Colonic mucosa (tissue), 4 donors: ENCODE measurements around the gene ASCL5. TPM values are rescaled to one million over a fixed set of nuclear protein-coding genes. Genes with fewer than 3 reads are reported as not detected.
A peak's percentile ranks its signal among the peaks of the same experiment; 100 is the strongest.

Experiments
- DNase-seq: peaks from one replicate; pipeline ENCODE4 v3.0.0-alpha.2; 2020
- H3K27ac ChIP-seq: fragments of 200-600 bp; one replicate; pipeline ENCODE4 v1.8.0; 2021
- H3K27me3 ChIP-seq: fragments of 200-600 bp; one replicate; pipeline ENCODE4 v1.8.0; 2021
- H3K36me3 ChIP-seq: fragments of 200-600 bp; one replicate; pipeline ENCODE4 v1.8.0; 2021
- H3K4me1 ChIP-seq: fragments of 200-600 bp; one replicate; pipeline ENCODE4 v1.8.0; 2021; ENCODE audit warnings: mild to moderate bottlenecking
- H3K4me3 ChIP-seq: fragments of 200-600 bp; one replicate; pipeline ENCODE4 v1.8.0; 2021
- H3K9ac ChIP-seq, 2 donors: one replicate each; pipeline ENCODE4 v1.7.0; 2013; ENCODE audit warnings: control low read depth in 2 of 2, low read depth in 2 of 2, low read length in 2 of 2
- H3K9me3 ChIP-seq: fragments of 200-600 bp; one replicate; pipeline ENCODE4 v1.8.0; 2021
- CTCF ChIP-seq: fragments of 200-600 bp; IDR thresholded peaks from one replicate; pipeline ENCODE4 v1.8.0; 2022; ENCODE audit warnings: antibody characterized with exemption, mild to moderate bottlenecking
- intact Hi-C: fragments of 100-400 bp; cut with DNase I; formaldehyde crosslinking; loops from one replicate; pipeline ENCODE4 v1.14.1; 2022
- total RNA-seq, 2 donors: library from RNA; stranded (reverse); fragmentation: NEBNext Ultra II Directional in 1 of 2; extraction: Animal tissue kit (Norgen Biotek cat#: 25700) in 1 of 2; gene quantifications; one replicate each; pipeline ENCODE4 v1.2.1, GENCODE V29; 2021
- donor health status: healthy.
- donor health status: DM: no; HTN: no; CAD: no.
- donor health status: DM: no; HTN: no; CAD: no.

The ASCL5 gene
- total RNA-seq, 2 donors from 2014 or later, result not detected

DNA sequence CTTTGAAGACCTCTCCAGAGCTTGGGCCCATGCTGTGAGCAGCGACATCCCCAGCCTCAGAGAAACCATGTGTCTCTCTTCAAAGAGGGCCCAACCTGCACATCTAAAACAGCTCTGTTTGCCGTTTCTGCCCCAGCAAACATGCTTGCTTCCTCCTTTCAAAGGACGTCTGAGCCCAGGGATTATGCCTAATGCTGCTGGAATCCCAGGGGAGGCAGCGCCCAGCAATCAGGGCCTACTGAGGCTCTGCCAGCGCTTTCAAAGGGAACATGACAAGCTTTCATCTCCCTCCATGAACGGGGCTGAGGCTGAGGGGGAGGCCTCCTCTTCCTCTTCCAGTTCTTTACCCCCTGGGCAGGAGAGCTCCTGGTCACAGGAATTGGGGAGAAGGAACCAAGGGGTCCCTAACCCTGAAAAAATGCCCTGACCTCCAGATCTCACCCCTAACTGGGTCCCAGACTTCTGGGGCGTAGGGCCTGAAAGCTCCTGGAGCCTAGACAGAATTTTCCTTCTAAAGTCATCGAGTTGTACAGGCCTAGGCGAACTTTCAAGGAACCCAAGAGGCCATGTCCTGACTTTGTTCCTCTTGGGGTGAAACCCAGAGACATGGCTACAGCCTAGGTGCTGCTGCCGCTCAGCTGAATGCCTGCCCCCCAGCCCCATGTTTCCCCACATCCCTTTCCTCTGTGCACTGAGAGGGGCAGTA lies 13.4 kb upstream of the ASCL5 start:
- Histone ChIP-seq H3K4me1 (no peaks in the 10 kb centered on the region), H3K9ac (no peak overlapping the region), H3K9me3 (no peaks in the 10 kb centered on the region), H3K36me3 (no peaks in the 10 kb centered on the region), H3K27ac (no peak overlapping the region), H3K27me3 (no peaks in the 10 kb centered on the region), H3K4me3 (no peak overlapping the region)
- DNase-seq, result no peak
- no peak for TF ChIP-seq CTCF
- intact Hi-C loops, result no loop called here

- Histone ChIP-seq H3K9me3 (no peaks in the 10 kb centered on the region), H3K27me3 (no peaks in the 10 kb centered on the region), H3K4me3 (no peak overlapping the region), H3K27ac (no peak overlapping the region), H3K9ac (no peak overlapping the region), H3K4me1 (no peaks in the 10 kb centered on the region), H3K36me3 (no peaks in the 10 kb centered on the region)
- intact Hi-C loops, result no loop called here
- TF ChIP-seq CTCF, result no peak
- no peak for DNase-seq
Observed at GRCh38 chr1:201139756-201140155, 12.8 kb upstream of the ASCL5 start.

- no peak for DNase-seq
- no peak overlapping the region for H3K4me3 ChIP-seq
- intact Hi-C loops, result no loop called here
- no peak for TF ChIP-seq CTCF
- no peaks in the 10 kb centered on the region for H3K36me3 ChIP-seq
- no peaks in the 10 kb centered on the region for H3K27me3 ChIP-seq
- H3K9ac ChIP-seq, result no peak overlapping the region
- H3K9me3 ChIP-seq, result no peaks in the 10 kb centered on the region
- no peaks in the 10 kb centered on the region for H3K4me1 ChIP-seq
- H3K27ac ChIP-seq, result no peak overlapping the region
Observed at GRCh38 chr1:201139306-201139705, 12.3 kb upstream of the ASCL5 start.

GRCh38 chr1:201138311-201138840 lies 11.4 kb upstream of the ASCL5 start:
- no peak for DNase-seq
- Histone ChIP-seq H3K9me3 (no peaks in the 10 kb centered on the region), H3K9ac (no peak overlapping the region), H3K27ac (no peak overlapping the region), H3K27me3 (no peaks in the 10 kb centered on the region), H3K36me3 (no peaks in the 10 kb centered on the region), H3K4me3 (no peak overlapping the region), H3K4me1 (no peaks in the 10 kb centered on the region)
- intact Hi-C loops, result no loop called here
- TF ChIP-seq CTCF, result no peak

- intact Hi-C loops, result no loop called here
- Histone ChIP-seq H3K9ac (no peak overlapping the region), H3K9me3 (no peaks in the 10 kb centered on the region), H3K27ac (no peak overlapping the region), H3K36me3 (no peaks in the 10 kb centered on the region), H3K4me1 (no peaks in the 10 kb centered on the region), H3K4me3 (no peak overlapping the region), H3K27me3 (no peaks in the 10 kb centered on the region)
- no peak for TF ChIP-seq CTCF
- DNase-seq, result peak; percentile 34
Observed at GRCh38 chr1:201137579-201138310, 10.8 kb upstream of the ASCL5 start.
